AG08395 (cell line): ENCODE results near the gene PTP4A1.
A peak's percentile ranks its signal among the peaks of the same experiment; 100 is the strongest.
"Not testable (repeated sequence)": the region's sequence is repeated elsewhere in the genome, so short reads cannot be mapped to it uniquely, and the experiment has no call there.

Experiments used
- DNase-seq: peaks from one replicate; pipeline ENCODE4 v3.0.0; 2012; ENCODE audit warnings: mixed read lengths, low spot score

Gene PTP4A1

GRCh38 chr6:63572044-63572746 is at the start of gene PTP4A1, which contains the start of gene LOC128125822:
TSS of gene PTP4A1 (plus strand) at chr6:63572480. CDS start at chr6:63576881, 4,401 bp downstream.
TSS of gene LOC128125822 (plus strand) at chr6:63572480.
- DNase-seq, result peak; percentile 97

GRCh38 chr6:63522911-63523287 is 49.4 kb upstream of the PTP4A1 start:
- not testable (repeated sequence) for DNase-seq

GRCh38 chr6:63523630-63524029 is 48.6 kb upstream of the PTP4A1 start:
- no peak for DNase-seq

DNA sequence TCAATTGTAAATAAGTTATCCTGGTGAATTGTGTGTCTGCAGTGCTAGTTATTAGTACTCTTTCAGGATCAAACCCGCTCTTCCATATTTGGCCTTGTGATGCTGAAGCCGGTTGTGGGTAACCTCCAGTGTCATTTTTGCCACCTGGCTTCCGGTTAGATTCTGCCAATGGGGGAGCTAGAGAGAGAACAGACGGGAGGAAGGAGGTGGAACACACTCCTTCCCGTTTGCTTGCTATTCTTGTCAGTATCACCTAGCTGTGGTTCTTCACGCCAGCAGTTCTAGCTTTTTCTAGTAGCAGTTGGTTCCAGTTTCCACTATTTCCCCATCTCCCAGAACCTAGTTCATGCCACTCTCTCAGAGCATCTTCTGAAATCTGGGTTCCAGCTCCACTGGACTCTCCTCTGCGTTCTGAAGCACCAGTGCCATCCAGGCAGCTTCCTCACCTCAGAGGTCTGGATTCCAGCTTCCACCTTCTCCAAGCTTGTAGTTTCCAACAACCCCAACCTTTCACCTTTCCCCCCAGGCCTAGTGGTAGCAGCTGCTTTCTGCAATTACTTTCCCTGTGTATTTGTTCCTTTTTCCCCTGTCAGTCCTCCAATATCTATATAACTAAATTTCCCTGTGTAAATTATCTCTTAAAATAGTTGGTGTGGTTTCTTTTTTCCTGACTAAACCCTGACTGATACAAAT is 46.9 kb upstream of the PTP4A1 start:
- DNase-seq, result no peak

- DNase-seq, result no peak
Measured at GRCh38 chr6:63526931-63527330, 45.3 kb upstream of the PTP4A1 start.

DNA sequence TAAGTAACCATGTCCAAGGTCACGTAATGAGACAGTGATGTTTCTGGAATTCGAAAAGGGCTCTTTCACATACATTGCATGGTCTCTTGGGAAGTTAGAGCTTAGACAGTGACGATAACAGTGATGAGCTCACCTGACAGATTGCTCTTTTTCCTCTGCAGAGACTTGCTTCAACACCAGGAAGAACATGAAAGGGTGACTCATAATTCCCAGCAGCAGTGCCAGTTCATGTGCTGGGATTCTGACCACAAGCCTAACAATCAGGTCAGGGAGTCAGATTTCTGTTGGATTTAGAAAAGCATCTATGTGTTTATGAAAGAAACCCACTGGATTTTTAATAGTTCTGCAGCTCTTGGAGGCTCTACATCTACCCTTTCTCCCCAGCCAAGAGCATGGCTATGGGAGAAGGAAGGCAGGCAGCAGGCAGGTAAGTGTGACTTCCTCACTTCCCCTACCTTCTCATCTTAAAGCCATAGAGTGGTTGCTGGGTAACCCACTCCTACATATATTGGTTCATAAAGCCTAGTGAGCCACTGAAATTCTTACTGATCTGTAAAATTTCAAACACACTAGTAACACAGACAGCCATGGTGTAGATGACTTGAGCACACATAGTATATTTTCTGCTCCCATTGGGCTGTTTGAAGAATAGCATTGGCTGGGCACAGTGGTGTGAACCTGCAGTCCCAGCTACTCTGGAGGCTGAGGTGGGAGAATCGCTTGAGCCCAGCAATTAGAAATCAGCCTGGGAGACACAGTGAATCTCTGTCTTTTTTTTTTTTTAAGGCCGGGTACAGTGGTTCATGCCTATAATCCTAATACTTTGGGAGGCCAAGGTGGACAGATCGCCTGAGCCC is 44.4 kb upstream of the PTP4A1 start:
- DNase-seq, result peak; percentile 80

GRCh38 chr6:63529498-63529897 is 42.8 kb upstream of the PTP4A1 start:
- no peak for DNase-seq

GRCh38 chr6:63530182-63530581 is 42.1 kb upstream of the PTP4A1 start:
- no peak for DNase-seq

GRCh38 chr6:63530991-63531390 is 41.3 kb upstream of the PTP4A1 start:
- no peak for DNase-seq

- DNase-seq, result no peak
Measured at GRCh38 chr6:63533026-63533425, 39.3 kb upstream of the PTP4A1 start.

DNA sequence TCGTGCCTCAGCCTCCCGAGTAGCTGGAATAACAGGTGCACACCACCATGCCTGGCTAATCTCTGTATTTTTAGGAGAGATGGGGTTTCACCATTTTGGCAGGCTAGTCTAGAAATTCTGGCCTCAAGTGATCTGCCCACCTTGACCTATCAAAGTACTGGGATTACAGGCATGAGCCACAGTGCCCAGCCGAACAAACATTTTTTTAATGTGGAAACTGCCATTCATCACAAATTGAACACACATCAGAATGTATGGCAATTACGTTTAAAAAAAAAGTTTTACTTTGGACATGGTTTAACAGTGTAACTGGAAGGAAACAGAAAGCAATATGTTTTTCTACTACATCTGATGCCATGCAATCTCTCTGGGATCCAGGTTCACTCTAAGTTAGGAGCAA is 38.3 kb upstream of the PTP4A1 start:
- no peak for DNase-seq

- no peak for DNase-seq
Measured at GRCh38 chr6:63537201-63537958, 34.9 kb upstream of the PTP4A1 start.

DNA sequence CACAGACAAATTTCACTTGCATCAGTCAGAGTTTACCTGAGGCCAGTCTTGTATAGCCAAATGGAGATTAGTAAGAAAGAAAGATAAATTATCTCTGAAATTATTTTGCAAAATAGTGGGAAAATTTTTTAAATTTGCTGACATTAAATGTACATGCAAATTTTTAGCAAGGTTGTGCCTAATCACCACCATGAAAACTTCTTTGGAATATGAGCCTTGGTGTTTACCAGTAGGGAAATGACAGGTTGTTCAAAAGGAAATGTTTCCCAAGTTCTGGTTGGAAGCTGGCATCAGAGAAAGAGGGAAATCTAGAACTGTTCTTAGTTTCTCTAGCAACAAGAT is 34.4 kb upstream of the PTP4A1 start:
- no peak for DNase-seq

DNA sequence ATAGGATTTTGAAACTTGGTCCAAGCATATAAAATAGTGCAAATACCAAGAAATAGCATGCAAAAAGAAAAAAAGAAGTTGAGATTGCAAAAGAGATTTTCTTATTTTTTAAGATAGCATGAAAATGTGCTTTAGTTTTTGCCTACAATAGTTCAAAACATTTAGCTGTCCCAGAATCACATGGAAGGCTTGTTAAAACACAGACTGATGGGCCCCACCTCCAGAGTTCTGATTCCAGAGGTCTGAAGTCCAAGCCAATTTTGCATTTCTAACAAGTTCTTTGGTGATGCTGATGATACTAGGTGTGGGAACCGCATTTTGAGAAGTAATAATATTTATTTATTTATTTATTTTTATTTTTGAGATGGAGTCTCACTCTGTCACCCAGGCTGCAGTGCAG is 33.7 kb upstream of the PTP4A1 start:
- no peak for DNase-seq

- DNase-seq, result no peak
Measured at GRCh38 chr6:63543001-63543400, 29.3 kb upstream of the PTP4A1 start.

GRCh38 chr6:63543982-63544381 is 28.3 kb upstream of the PTP4A1 start:
- DNase-seq, result no peak

DNA sequence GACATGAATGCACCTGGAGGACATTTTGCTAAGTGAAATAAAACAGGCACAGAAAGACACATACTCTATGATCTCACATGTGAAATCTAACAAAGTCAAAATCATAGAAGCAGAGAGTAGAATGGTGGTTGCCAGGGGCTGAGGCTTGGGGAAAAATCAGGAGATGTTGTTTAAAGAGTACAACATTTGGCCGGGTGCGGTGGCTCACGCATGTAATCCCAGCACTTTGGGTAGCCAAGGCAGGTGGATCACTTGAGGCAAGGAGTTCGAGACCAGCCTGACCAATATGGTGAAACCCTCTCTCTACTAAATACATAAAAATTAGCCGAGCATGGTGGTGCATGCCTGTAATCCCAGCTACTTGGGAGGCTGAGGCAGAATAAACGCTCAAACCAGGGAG is 26.0 kb upstream of the PTP4A1 start:
- DNase-seq, result no peak

DNA sequence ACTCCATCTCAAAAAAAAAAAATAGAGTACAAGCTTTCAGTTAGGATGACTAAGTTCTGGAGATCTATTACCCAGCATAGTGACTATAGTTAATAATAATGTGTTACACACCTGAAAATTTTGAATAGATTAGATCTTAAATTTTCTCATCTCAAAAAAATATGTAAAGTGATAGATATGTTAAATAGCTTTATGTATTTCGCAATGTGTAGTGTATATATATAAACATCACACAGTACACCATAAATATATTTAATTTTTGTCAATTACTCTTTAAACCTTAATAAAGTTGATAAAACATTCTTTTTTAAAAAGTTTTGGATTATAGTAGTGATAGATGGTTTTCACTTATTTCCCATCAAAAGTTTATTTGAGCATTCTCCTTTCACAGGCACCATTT is 25.6 kb upstream of the PTP4A1 start:
- DNase-seq, result no peak

GRCh38 chr6:63549076-63549475 is 23.2 kb upstream of the PTP4A1 start:
- DNase-seq, result no peak

DNA sequence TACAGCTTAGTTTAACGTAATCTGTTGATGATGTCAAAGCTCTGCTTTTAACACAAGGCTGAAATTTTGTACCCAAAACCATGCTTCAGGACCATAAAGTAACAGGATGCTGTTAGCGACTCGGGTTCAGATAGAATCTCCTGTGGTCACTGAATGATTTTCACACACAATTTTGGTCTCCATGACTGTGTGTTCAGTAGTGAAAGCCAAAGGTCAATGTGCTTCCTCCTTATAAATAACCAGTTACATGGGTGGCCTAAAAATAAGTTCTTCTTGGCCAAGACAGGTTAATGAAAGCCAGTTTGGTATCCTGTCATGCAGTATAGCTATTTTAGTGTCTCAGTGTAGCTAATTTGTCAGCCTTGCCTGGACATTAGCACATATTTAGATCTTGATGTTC is 19.1 kb upstream of the PTP4A1 start:
- no peak for DNase-seq

DNA sequence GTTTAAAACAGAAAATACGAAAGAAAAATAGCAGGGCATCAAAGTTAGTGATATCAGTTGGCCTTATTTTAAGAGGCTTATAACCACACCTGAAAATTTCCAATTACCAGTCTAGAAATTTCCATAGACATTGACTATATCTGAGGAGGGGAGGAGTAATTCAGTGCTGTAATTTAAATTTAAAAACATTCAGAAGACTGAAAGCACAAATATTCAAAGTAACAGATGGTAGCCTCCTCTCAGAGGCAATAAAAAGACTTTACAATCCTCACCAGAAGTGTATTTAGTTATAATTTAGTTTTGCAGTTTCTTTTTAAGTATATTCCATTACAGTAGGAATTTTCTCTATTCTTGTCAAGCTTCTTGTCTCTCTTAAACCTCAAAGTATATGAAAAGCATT is 18.4 kb upstream of the PTP4A1 start:
- no peak for DNase-seq

GRCh38 chr6:63554782-63555181 is 17.5 kb upstream of the PTP4A1 start:
- DNase-seq, result no peak
